Cardiac muscle cell (in vitro differentiated cells and primary cell): Measurements from ENCODE around the gene UNC5A. TPM values are rescaled to one million over a fixed set of nuclear protein-coding genes. Genes with fewer than 3 reads are reported as not detected.

Experiments
- DNase-seq, 2 donors: peaks; one replicate each; pipeline versions ENCODE4 v3.0.0 to v3.0.0-alpha.2; 2010 to 2017; ENCODE audit warnings: low read depth in 1 of 2, low spot score in 1 of 2
- H3K27ac ChIP-seq: fragments of 200-600 bp; sonication (generic); 2 replicates; pipeline ENCODE4 v1.5.1; 2016
- H3K27me3 ChIP-seq: fragments of 200-600 bp; sonication (generic); 2 replicates; pipeline ENCODE4 v1.6.0; 2016; ENCODE audit warnings: control low read depth
- H3K36me3 ChIP-seq: fragments of 200-600 bp; sonication (generic); 2 replicates; pipeline ENCODE4 v1.5.1; 2016; ENCODE audit warnings: control low read depth
- H3K4me1 ChIP-seq: fragments of 200-600 bp; sonication (generic); 2 replicates; pipeline ENCODE4 v1.8.1; 2017; ENCODE audit warnings: low read depth, mild to moderate bottlenecking, mixed run types
- H3K4me3 ChIP-seq: fragments of 200-600 bp; sonication (generic); 2 replicates; pipeline ENCODE4 v1.5.1; 2016; ENCODE audit warnings: mild to moderate bottlenecking
- H3K9me3 ChIP-seq: fragments of 200-600 bp; sonication (generic); 2 replicates; pipeline ENCODE4 v1.5.1; 2017; ENCODE audit warnings: low read depth, mild to moderate bottlenecking, control low read depth
- polyA plus RNA-seq: library from polyadenylated mRNA; unstranded; fragments of >200 nt; fragmentation: Nextera tagmentation; extraction: Ambion mirVana; gene quantifications from 2 replicates; pipeline ENCODE4 v1.2.1, GENCODE V29; 2016
- total RNA-seq: library from RNA; depleted of rRNA; stranded (reverse); fragments of >200 nt; gene quantifications from 2 replicates; pipeline ENCODE4 v1.2.3, GENCODE V29; 2016
- TF ChIP-seq, protein P1 (sequence below): IDR thresholded peaks from 2 replicates; pipeline ENCODE4 v1.5.1; 2012; ENCODE audit warnings: low read depth, mild to moderate bottlenecking, low read length

UNC5A gene
- total and polyA plus RNA-seq, 2 experiments from 2014 or later = 0.26 to 0.86 TPM

DNA sequence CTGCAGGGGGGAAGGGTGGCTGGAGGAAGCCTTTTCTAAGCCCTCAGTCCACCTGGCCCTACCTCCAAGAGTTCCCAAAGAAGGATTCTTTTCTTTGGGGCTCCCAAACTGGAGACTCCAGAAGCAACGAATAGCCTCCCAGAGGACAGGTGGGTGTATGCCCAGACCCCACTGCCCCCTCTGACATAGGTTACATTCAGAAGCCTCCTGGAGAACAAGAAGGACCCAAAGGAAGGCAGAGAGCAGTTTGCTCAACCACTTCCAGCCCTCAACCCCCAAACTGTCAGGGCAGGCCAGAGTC, 78.5 kb downstream of the UNC5A start:
- no peaks in the 10 kb centered on the region for H3K9me3 ChIP-seq
- no peaks in the 10 kb centered on the region for H3K4me1 ChIP-seq
- no peaks in the 10 kb centered on the region for H3K36me3 ChIP-seq
- no peaks in the 10 kb centered on the region for H3K27me3 ChIP-seq
- no peak overlapping the region for H3K4me3 ChIP-seq
- H3K27ac ChIP-seq = no peak overlapping the region
- DNase-seq = no peak
- TF ChIP-seq, protein P1, sequence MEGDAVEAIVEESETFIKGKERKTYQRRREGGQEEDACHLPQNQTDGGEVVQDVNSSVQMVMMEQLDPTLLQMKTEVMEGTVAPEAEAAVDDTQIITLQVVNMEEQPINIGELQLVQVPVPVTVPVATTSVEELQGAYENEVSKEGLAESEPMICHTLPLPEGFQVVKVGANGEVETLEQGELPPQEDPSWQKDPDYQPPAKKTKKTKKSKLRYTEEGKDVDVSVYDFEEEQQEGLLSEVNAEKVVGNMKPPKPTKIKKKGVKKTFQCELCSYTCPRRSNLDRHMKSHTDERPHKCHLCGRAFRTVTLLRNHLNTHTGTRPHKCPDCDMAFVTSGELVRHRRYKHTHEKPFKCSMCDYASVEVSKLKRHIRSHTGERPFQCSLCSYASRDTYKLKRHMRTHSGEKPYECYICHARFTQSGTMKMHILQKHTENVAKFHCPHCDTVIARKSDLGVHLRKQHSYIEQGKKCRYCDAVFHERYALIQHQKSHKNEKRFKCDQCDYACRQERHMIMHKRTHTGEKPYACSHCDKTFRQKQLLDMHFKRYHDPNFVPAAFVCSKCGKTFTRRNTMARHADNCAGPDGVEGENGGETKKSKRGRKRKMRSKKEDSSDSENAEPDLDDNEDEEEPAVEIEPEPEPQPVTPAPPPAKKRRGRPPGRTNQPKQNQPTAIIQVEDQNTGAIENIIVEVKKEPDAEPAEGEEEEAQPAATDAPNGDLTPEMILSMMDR = no peak

- H3K27me3 ChIP-seq = no peaks in the 10 kb centered on the region
- H3K9me3 ChIP-seq = no peaks in the 10 kb centered on the region
- no peaks in the 10 kb centered on the region for H3K36me3 ChIP-seq
- no peak for DNase-seq
- H3K4me1 ChIP-seq = no peaks in the 10 kb centered on the region
- H3K4me3 ChIP-seq = no peak overlapping the region
- TF ChIP-seq, protein P1 = no peak
- no peak overlapping the region for H3K27ac ChIP-seq
Measured at GRCh38 chr5:176889321-176890280, 79.2 kb downstream of the UNC5A start.

GRCh38 chr5:176890455-176891330, 80.3 kb downstream of the UNC5A start:
- Histone ChIP-seq H3K27me3 (no peaks in the 10 kb centered on the region), H3K9me3 (no peaks in the 10 kb centered on the region), H3K4me3 (no peak overlapping the region), H3K27ac (no peak overlapping the region), H3K36me3 (no peaks in the 10 kb centered on the region), H3K4me1 (no peaks in the 10 kb centered on the region)
- DNase-seq = no peak
- TF ChIP-seq, protein P1 = no peak

DNA sequence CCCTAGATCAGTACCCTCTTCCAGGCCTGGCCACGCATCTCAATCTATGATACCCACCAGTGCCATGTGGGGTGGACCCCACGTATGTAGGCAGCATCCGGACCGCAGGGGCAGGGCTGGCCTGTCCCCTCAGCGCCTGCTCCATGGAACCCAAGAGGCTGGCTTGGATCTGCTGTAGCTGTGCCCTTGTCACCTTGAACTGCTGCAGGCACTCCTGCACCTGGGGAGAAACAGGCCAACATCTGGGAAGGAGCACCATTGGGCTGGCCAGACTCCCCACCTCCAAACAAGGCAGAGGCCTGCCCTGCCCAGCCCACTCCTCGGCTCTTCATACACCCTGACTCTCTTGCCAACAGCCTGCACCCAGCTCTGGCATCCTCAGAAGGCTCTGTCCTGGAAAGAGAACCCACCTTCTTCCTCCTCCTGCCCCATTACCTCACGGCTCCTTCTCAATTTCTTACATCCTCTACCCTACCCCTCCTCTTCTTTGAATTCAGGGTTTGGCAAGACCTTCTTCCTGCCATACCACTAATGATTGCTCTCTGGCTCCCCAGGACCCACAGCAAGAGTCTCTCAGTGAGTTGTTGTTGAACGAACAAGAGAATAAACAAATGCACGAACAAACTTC, 81.1 kb downstream of the UNC5A start:
- Histone ChIP-seq H3K4me1 (no peaks in the 10 kb centered on the region), H3K9me3 (no peaks in the 10 kb centered on the region), H3K4me3 (no peak overlapping the region), H3K27ac (no peak overlapping the region), H3K36me3 (no peaks in the 10 kb centered on the region), H3K27me3 (no peaks in the 10 kb centered on the region)
- no peak for DNase-seq
- TF ChIP-seq, protein P1 = no peak

DNA sequence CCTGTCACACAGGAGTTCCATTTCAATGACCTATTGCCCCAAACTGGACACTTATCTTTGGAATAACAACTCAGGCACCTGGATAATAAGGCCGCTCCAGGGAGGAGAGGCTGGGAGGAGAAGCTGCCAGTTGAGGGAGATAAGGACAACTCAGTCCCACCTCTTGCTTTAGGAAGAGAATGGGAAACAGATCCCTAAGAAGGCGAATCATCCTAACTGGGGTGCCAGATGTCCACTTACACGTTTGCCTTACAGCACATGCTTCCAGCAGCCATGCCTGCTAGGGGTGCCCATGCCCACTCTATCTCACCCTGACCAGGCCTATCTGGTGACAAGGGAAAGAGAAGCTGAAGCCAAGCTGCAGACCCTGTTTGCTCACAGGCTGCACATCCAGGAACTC, 82.3 kb downstream of the UNC5A start:
- DNase-seq = no peak
- TF ChIP-seq, protein P1 = no peak
- Histone ChIP-seq H3K4me3 (no peak overlapping the region), H3K27me3 (no peaks in the 10 kb centered on the region), H3K36me3 (no peaks in the 10 kb centered on the region), H3K27ac (no peak overlapping the region), H3K9me3 (no peaks in the 10 kb centered on the region), H3K4me1 (no peaks in the 10 kb centered on the region)
